Bronchial epithelial cell (primary cell): ENCODE data around the gene KLHL22. TPM values are rescaled to one million over a fixed set of nuclear protein-coding genes. Genes with fewer than 3 reads are reported as not detected.

Experiments
- DNase-seq: peaks from one replicate; pipeline ENCODE4 v3.0.0-alpha.2; 2010; ENCODE audit warnings: low read depth
- FAIRE-seq: peaks from 2 replicates; lab custom pipeline; 2011; peaks lifted over from hg19 to GRCh38; lab: Jason Lieb, UNC
- H3K27me3 ChIP-seq: 2 replicates; pipeline ENCODE4 v1.5.1; 2011; ENCODE audit warnings: low read length; ENCODE audit not compliant: control insufficient read depth, insufficient read depth
- H3K36me3 ChIP-seq: 2 replicates; pipeline ENCODE4 v1.5.1; 2011; ENCODE audit warnings: low read length; ENCODE audit not compliant: control insufficient read depth, insufficient read depth
- H3K4me3 ChIP-seq: 2 replicates; pipeline ENCODE4 v1.5.1; 2011; ENCODE audit warnings: mild to moderate bottlenecking, low read depth, low read length, control low read depth
- CTCF ChIP-seq: IDR thresholded peaks from 2 replicates; pipeline ENCODE4 v1.5.1; 2011; ENCODE audit warnings: mild to moderate bottlenecking, moderate library complexity, low read length, control low read depth, inconsistent platforms; ENCODE audit not compliant: insufficient read depth, severe bottlenecking
- total RNA-seq: library from RNA; depleted of rRNA; stranded (reverse); fragments of >200 nt; gene quantifications from 2 replicates; pipeline ENCODE4 v1.2.1, GENCODE V29; 2014

KLHL22 gene
- total RNA-seq, 1 donor from 2014 or later: 17.1 TPM

- Histone ChIP-seq H3K27me3 (peaks cover 21% of the 10 kb centered on the region), H3K36me3 (peaks cover 1% of the 10 kb centered on the region), H3K4me3 (no peak overlapping the region)
- no peak for DNase-seq
- TF ChIP-seq CTCF: peak; percentile 16
- FAIRE-seq: no peak
Measured at GRCh38 chr22:20438678-20439492, 56.7 kb downstream of the KLHL22 start.

- H3K36me3 ChIP-seq: peaks cover 1% of the 10 kb centered on the region
- peaks cover 21% of the 10 kb centered on the region for H3K27me3 ChIP-seq
- DNase-seq (no peak), FAIRE-seq (no peak)
- TF ChIP-seq CTCF: no peak
- no peak overlapping the region for H3K4me3 ChIP-seq
Measured at GRCh38 chr22:20438427-20438677, 57.2 kb downstream of the KLHL22 start.

- TF ChIP-seq CTCF: no peak
- DNase-seq: no peak
- Histone ChIP-seq H3K27me3 (peaks cover 21% of the 10 kb centered on the region), H3K4me3 (peak within 1 kb of the TSS; percentile 40), H3K36me3 (peaks cover 1% of the 10 kb centered on the region)
- FAIRE-seq: no peak
Measured at GRCh38 chr22:20437613-20438426, 57.8 kb downstream of the KLHL22 start, which contains the start of gene SCARF2. Gene SCARF2 (minus strand): TSS chr22:20437825. CDS start chr22:20437754, 71 bp downstream.

- Histone ChIP-seq H3K36me3 (no peaks in the 10 kb centered on the region), H3K4me3 (peak overlapping the region; percentile 40), H3K27me3 (peaks cover 26% of the 10 kb centered on the region)
- DNase-seq (no peak), FAIRE-seq (no peak)
- no peak for TF ChIP-seq CTCF
Measured at GRCh38 chr22:20436768-20437612, 58.6 kb downstream of the KLHL22 start.

- H3K4me3 ChIP-seq: peak overlapping the region; percentile 40
- peaks cover 27% of the 10 kb centered on the region for H3K27me3 ChIP-seq
- FAIRE-seq (no peak), DNase-seq (no peak)
- no peak for TF ChIP-seq CTCF
- no peaks in the 10 kb centered on the region for H3K36me3 ChIP-seq
Measured at GRCh38 chr22:20436307-20436767, 59.3 kb downstream of the KLHL22 start.
